Activated naive CD4-positive, alpha-beta T cell treated with anti-CD3 and anti-CD28 coated beads, Interleukin-2, amount 50 U/mL, for 24 hours (primary cell): ENCODE data around the gene ADAR.

ENCODE experiments used
- H3K27ac Mint-ChIP-seq: one replicate; pipeline ENCODE4 v1.8.0; 2021; ENCODE audit warnings: mild to moderate bottlenecking, mixed read lengths
- H3K27me3 Mint-ChIP-seq: one replicate; pipeline ENCODE4 v1.8.0; 2021; ENCODE audit warnings: mixed read lengths
- H3K36me3 Mint-ChIP-seq: one replicate; pipeline ENCODE4 v1.8.0; 2021; ENCODE audit warnings: mixed read lengths
- H3K4me1 Mint-ChIP-seq: one replicate; pipeline ENCODE4 v1.8.0; 2021; ENCODE audit warnings: mixed read lengths
- H3K4me3 Mint-ChIP-seq: one replicate; pipeline ENCODE4 v1.8.0; 2021; ENCODE audit warnings: mild to moderate bottlenecking, mixed read lengths
- H3K9me3 Mint-ChIP-seq: one replicate; pipeline ENCODE4 v1.8.0; 2021; ENCODE audit warnings: mixed read lengths

The ADAR gene

DNA sequence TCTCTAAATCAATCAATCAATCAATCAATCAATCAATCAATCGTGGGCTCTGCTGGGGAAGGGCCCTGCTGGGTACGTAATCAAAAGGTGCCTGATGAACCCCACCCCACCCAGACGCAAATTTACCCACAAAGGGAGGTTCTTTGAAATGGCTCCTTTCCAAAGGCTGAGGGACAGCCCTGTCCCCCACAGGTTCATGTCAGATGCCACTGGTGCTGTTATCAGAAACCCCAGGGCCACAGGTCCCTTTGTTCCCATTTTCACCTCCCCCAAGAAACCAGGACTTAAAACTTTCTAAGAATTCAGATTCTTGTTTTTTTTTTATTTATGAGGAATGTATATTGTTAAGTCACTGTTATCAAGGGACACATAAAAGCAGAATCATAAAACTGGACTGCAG lies 26.2 kb downstream of the ADAR start:
- Mint-ChIP-seq H3K9me3 (no peaks in the 10 kb centered on the region), H3K4me1 (no peaks in the 10 kb centered on the region), H3K4me3 (no peak overlapping the region), H3K36me3 (peaks cover 18% of the 10 kb centered on the region), H3K27ac (no peak overlapping the region), H3K27me3 (no peaks in the 10 kb centered on the region)

DNA sequence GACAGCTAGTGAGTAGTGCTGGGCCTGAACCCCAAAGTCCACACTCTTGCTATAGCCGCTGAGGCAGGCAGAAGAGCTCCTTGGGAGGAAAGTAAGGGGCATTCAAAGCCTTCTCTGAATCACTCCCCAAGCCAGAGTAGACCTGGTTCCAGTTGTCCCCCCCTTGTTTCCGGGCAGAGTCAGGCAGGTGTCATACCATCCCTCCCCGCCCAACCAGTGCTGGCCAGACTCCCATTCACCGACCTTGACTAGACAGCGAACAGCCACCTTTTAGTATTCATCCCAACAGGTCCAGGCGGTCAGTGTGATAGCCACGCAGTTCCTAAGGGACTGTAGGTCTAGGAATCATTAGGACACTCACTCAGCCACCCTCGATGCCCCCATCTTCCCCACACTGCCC lies 28.6 kb downstream of the ADAR start:
- Mint-ChIP-seq H3K27ac (no peak overlapping the region), H3K36me3 (peaks cover 12% of the 10 kb centered on the region), H3K4me3 (no peak overlapping the region), H3K27me3 (no peaks in the 10 kb centered on the region), H3K4me1 (no peaks in the 10 kb centered on the region), H3K9me3 (no peaks in the 10 kb centered on the region)

DNA sequence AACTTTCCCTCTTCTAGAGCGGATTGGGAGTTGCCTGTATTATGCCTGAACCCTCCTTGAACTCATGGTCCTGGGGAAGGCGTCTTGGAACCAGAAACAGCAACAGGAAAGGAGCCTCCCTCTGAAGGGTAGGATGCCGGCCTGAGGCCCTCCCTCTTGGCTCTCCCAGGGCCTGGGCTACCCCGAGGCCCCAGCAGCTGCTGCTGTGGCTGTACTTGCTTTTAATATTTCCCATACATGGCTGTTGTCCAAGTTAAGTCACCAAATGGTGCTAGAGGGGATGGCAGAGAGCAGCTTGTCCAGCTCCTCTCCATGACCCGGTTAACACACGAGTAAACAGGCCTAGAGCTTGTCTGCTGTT lies 29.9 kb downstream of the ADAR start:
- Mint-ChIP-seq H3K36me3 (peaks cover 10% of the 10 kb centered on the region), H3K4me1 (no peaks in the 10 kb centered on the region), H3K27ac (no peak overlapping the region)

DNA sequence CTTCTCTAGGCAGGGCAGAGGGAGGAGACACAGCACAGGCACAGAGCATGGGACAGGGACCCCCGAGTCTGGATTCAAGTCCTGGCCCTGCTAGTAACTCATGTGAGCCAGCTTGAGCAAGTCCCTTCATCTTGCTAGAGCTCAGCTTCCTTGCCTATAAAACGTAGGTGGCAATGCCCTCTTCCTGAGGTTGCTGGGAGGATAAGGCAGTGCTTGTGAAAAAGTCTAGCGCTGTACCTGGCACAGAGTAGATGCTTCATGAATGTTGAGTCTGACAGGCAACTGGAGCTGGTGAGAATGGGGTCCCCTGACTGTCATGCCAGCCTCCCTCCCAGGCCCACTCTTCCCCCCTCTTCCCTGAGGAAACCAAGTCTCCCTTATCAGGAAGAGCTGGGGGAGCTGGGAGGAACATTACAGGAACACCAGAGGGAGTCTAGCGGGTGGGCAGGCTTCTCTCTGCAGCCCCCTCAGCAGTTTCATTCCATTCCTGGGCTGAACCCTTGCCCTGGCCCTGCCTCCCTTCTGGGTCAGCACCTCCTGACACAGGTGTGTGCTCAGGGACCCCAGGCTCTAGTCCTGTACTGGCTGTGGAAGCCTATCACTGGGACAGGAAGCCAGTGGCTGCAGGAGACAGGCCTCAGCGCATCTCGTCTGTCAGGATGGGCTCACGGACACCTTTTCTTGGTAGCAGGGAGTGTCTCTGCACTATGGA lies 30.5 kb downstream of the ADAR start:
- Mint-ChIP-seq H3K36me3 (peaks cover 10% of the 10 kb centered on the region), H3K4me3 (no peak overlapping the region), H3K27me3 (no peaks in the 10 kb centered on the region), H3K27ac (no peak overlapping the region), H3K9me3 (no peaks in the 10 kb centered on the region), H3K4me1 (no peaks in the 10 kb centered on the region)

More for the DNA sequence above, 29.9 kb downstream of the ADAR start:
- Mint-ChIP-seq H3K9me3 (no peaks in the 10 kb centered on the region), H3K27me3 (no peaks in the 10 kb centered on the region), H3K4me3 (no peak overlapping the region)

DNA sequence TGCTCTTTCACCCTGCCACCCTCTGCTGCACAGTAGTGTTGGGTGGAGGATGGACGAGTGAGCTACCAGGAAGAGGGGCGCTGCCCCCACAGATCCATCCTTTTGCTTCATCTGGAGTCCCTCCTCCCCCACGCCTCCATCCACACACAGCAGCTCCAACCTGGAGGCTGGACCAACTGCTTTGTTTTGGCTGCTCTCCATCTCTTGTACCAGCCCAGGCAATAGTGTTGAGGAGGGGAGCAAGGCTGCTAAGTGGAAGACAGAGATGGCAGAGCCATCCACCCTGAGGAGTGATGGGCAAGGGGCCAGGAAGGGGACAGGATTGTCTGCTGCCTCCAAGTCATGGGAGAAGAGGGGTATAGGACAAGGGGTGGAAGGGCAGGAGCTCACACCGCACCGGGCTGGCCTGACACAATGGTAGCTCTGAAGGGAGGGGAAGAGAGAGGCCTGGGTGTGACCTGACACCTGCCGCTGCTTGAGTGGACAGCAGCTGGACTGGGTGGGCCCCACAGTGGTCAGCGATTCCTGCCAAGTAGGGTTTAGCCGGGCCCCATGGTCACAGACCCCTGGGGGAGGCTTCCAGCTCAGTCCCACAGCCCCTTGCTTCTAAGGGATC lies 31.9 kb downstream of the ADAR start:
- no peaks in the 10 kb centered on the region for H3K27me3 Mint-ChIP-seq
- H3K4me3 Mint-ChIP-seq, result no peak overlapping the region
- no peaks in the 10 kb centered on the region for H3K9me3 Mint-ChIP-seq
- peak overlapping the region; percentile 59 for H3K27ac Mint-ChIP-seq
- no peaks in the 10 kb centered on the region for H3K4me1 Mint-ChIP-seq
- H3K36me3 Mint-ChIP-seq, result peaks cover 5% of the 10 kb centered on the region

DNA sequence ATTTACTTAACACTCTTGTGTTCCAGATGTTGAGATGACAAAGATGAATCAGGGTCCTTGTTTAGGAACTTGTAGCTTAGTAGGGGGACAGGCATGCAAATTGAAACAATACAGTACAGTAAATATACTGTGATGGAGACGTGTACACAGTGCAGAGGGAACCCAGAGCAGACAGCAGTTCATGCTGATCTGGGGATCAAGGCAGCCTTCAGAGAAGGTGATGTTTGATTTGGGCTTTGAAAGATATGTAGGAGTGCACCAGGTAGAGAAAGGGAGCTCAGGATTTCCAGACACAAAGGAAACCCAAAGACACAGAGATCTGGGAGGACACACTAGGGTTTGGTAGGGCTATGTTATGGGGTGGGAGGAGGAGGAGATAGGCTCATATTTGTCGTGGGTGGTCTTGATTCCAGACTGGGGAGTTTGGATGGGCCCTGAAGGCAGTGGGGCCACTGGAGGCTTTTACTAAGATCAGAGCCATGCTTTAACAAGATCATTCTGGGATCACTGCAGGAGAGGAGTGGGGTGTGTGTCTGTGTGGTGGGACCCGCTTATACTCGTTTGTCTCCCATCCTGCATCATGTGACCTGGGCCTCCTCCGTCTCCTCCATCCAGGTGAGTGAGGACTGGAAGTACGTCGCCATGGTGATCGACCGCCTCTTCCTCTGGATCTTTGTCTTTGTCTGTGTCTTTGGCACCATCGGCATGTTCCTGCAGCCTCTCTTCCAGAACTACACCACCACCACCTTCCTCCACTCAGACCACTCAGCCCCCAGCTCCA lies 32.6 kb downstream of the ADAR start:
- no peaks in the 10 kb centered on the region for H3K4me1 Mint-ChIP-seq

DNA sequence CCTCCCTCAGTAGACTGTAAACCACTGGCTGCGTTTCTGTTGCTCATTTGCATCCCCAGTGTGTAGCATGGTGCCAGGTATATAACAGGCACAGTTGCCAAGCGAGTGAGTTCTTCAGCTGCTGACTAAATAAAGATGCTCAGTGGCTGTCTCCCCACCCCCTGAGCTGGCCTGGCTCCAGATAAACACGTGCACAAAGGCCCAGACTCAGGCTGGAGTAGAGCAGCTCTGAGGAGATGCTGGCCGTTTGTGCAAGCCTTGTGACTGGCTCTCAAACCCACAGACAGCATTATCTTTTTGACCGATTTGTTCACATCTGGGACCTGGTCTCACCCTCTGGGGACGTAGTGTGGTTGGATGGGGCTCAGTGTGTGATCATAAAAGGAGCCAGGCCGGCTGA lies 33.3 kb downstream of the ADAR start:
- Mint-ChIP-seq H3K27me3 (peaks cover 1% of the 10 kb centered on the region), H3K27ac (peak overlapping the region; percentile 24), H3K9me3 (no peaks in the 10 kb centered on the region), H3K4me3 (no peak overlapping the region), H3K36me3 (peaks cover 4% of the 10 kb centered on the region), H3K4me1 (no peaks in the 10 kb centered on the region)

More for the DNA sequence above, 32.6 kb downstream of the ADAR start:
- Mint-ChIP-seq H3K27ac (peak overlapping the region; percentile 24), H3K9me3 (no peaks in the 10 kb centered on the region), H3K36me3 (peaks cover 4% of the 10 kb centered on the region), H3K4me3 (no peak overlapping the region), H3K27me3 (no peaks in the 10 kb centered on the region)

DNA sequence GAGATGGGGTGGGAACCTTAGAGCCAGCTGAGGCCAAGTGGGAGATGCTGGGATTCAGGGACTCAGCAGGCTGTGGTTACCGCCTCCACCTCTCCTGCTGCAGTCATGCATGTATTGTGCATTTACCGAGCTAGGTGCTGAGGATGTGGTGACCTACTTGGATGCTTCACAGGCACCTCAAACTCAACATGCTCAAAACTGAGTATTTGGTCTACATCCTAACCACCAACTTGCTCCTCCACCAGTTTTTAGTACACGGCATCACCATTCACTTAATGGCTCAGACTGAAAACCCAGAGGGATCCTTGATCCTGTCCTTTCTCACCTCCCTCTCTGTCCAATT lies 34.8 kb downstream of the ADAR start:
- no peaks in the 10 kb centered on the region for H3K9me3 Mint-ChIP-seq
- no peaks in the 10 kb centered on the region for H3K36me3 Mint-ChIP-seq
- H3K27ac Mint-ChIP-seq, result no peak overlapping the region

DNA sequence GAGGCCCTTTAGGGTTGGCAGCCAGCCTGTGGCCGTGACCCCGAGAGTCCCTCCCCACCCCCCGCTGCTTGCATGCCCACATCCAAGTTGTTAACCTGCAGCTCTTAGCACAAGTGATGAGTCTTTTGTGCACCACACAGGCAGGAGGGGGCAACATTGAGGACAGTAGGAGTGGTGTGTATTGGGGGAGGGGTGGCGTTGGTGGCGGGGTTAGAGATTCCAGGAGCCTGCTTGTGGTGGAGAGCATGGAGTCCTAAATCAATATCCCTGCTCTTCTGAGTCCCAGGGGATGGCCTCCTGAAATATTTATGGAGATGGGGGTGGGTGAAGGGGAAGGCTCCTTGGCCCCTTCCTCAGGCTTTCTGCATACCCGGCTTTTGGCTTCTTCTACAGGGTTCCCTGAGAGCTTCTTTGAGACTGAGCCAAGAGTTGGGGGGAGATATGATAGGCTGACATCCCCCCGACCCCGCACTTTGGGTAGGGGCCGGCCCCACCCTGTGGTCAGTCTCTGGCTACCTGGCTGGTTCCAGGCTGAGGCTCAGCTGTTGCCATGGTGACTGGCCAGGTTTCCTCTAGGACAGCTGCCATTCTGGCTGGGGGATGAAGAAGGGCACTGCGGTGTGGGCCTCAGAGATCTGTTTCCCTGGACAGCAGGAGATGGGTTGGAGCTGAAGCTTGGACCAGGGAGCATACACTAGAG lies 35.4 kb downstream of the ADAR start:
- Mint-ChIP-seq H3K27me3 (peaks cover 4% of the 10 kb centered on the region), H3K4me3 (no peak overlapping the region), H3K27ac (no peak overlapping the region), H3K4me1 (peaks cover under 1% of the 10 kb centered on the region), H3K36me3 (no peaks in the 10 kb centered on the region), H3K9me3 (no peaks in the 10 kb centered on the region)

More for the DNA sequence above, 34.8 kb downstream of the ADAR start:
- Mint-ChIP-seq H3K27me3 (peaks cover 2% of the 10 kb centered on the region), H3K4me3 (no peak overlapping the region), H3K4me1 (no peaks in the 10 kb centered on the region)

DNA sequence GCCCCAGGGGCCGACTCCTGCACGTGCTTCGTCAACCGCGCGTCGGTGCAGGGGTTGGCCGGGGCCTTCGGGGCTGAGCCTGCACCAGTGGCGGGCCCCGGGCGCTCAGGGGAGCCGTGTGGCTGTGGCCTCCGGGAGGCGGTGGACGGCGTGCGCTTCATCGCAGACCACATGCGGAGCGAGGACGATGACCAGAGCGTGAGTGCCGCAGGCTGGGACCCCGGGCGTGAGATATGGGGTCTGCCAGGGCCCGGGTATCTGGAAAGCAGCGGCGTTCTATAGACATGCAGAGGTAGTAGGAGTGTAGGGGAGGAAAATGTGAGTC lies 36.1 kb downstream of the ADAR start:
- Mint-ChIP-seq H3K36me3 (peaks cover 2% of the 10 kb centered on the region), H3K9me3 (no peaks in the 10 kb centered on the region), H3K4me3 (no peak overlapping the region), H3K4me1 (peaks cover 5% of the 10 kb centered on the region), H3K27me3 (peaks cover 7% of the 10 kb centered on the region), H3K27ac (no peak overlapping the region)

DNA sequence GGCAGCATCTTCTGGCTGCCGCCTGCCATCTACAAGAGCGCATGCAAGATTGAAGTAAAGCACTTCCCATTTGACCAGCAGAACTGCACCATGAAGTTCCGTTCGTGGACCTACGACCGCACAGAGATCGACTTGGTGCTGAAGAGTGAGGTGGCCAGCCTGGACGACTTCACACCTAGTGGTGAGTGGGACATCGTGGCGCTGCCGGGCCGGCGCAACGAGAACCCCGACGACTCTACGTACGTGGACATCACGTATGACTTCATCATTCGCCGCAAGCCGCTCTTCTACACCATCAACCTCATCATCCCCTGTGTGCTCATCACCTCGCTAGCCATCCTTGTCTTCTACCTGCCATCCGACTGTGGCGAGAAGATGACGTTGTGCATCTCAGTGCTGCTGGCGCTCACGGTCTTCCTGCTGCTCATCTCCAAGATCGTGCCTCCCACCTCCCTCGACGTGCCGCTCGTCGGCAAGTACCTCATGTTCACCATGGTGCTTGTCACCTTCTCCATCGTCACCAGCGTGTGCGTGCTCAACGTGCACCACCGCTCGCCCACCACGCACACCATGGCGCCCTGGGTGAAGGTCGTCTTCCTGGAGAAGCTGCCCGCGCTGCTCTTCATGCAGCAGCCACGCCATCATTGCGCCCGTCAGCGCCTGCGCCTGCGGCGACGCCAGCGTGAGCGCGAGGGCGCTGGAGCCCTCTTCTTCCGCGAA lies 36.6 kb downstream of the ADAR start:
- no peak overlapping the region for H3K4me3 Mint-ChIP-seq
- no peaks in the 10 kb centered on the region for H3K9me3 Mint-ChIP-seq
- peaks cover 2% of the 10 kb centered on the region for H3K36me3 Mint-ChIP-seq
- H3K4me1 Mint-ChIP-seq, result peaks cover 5% of the 10 kb centered on the region
- H3K27me3 Mint-ChIP-seq, result peaks cover 11% of the 10 kb centered on the region
- H3K27ac Mint-ChIP-seq, result no peak overlapping the region

DNA sequence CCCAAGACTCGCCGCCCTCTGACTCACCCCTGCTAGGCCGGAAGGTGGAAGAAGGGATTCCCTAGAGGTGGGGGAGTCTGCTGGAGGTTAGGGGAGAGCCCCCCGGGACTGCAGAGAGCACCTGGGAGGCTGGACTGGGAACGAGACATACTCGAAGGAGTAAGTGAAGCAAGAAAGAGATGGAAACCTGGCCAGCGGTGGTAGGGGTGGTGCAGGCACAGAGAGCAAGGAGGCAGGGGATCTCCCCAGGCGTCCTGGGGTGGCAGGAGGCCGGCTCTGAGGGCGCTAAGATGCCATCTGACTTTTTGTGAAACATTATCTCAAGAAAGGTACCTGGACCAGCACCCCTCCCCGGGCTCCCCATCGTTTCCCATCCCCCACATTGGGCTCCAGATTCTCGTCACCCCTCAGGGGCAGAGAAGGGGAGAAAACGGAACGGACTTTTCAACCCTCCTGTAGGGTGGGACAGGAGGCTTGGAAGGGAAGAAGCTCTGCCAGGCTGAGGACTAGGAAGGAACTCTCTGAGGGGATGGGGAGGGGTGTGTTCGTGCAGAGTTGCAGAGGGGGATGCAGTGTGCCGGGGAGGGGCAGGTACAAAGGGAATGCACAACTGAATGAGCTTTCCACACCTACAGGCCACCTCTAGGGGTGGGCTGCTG lies 39.7 kb downstream of the ADAR start:
- peaks cover 14% of the 10 kb centered on the region for H3K27me3 Mint-ChIP-seq
- H3K27ac Mint-ChIP-seq, result no peak overlapping the region
- H3K4me1 Mint-ChIP-seq, result peaks cover 5% of the 10 kb centered on the region
- H3K36me3 Mint-ChIP-seq, result peaks cover 2% of the 10 kb centered on the region
- H3K9me3 Mint-ChIP-seq, result no peaks in the 10 kb centered on the region
- no peak overlapping the region for H3K4me3 Mint-ChIP-seq

DNA sequence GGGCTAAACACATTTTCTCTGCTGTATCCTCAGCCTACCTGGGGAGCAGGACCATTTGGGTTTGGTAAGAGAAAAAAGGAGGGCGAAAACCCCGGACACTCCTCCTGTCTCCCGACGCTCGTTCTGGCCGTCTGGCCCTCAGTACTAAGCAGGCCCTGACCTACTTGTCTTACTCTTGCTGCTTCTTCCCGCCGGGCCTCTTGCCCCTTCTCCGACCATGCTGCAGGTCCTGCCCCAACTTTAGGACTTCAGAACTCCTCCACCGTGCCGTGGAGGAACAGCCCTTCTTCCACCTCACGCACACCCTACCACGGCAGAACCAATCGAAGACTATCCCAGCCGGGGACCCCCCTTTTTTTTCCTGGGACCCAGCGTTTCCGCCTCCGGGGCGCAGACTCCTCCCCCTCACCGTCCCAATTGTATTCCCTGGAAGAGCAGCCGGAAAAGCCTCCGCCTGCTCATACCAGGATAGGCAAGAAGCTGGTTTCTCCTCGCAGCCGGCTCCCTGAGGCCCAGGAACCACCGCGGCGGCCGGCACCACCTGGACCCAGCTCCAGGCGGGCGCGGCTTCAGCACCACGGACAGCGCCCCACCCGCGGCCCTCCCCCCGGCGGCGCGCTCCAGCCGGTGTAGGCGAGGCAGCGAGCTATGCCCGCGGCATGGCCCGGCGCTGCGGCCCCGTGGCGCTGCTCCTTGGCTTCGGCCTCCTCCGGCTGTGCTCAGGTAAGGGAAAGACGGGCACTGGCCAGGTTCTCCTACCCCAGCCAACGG lies 40.4 kb downstream of the ADAR start, which contains the start of gene CHRNB2:
CHRNB2 (plus strand) TSS at position 393 of the 771 bp plus-strand sequence; CDS start at position 660, 267 bp downstream.
- H3K9me3 Mint-ChIP-seq, result no peaks in the 10 kb centered on the region
- peaks cover 14% of the 10 kb centered on the region for H3K27me3 Mint-ChIP-seq
- H3K4me1 Mint-ChIP-seq, result peaks cover 5% of the 10 kb centered on the region
- peak within 1 kb of the TSS; percentile 4 for H3K4me3 Mint-ChIP-seq
- peaks cover 2% of the 10 kb centered on the region for H3K36me3 Mint-ChIP-seq
- no peak within 1 kb of the TSS for H3K27ac Mint-ChIP-seq

DNA sequence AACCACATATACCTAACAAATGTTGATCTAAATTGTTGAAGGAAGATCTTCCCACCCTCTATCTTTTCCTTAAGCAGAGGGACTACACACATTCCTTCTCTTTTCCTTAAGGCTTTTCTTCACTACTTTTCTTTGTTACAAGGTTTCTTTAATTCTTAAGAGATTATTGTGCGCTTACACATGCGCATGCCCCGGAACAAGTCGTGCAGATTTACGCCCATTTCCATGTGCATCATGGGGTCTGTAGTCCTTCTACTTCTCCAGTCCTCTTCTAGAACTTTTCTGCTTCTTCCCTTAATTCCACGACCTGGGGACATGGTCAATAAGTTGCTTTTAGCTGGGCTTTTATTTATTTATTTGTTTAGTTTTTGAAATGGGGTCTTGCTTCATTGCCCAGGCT lies 42.1 kb downstream of the ADAR start:
- Mint-ChIP-seq H3K9me3 (no peaks in the 10 kb centered on the region), H3K27ac (peak overlapping the region; percentile 44), H3K36me3 (peaks cover 2% of the 10 kb centered on the region), H3K27me3 (peaks cover 14% of the 10 kb centered on the region), H3K4me3 (no peak overlapping the region), H3K4me1 (peaks cover 5% of the 10 kb centered on the region)
